Mesodermal cell (in vitro differentiated cells): ENCODE measurements around the gene TATDN2.
"Not testable (repeated sequence)": the region's sequence is repeated elsewhere in the genome, so short reads cannot be mapped to it uniquely, and the experiment has no call there.

Source experiments
- H3K27ac ChIP-seq: 2 replicates; pipeline ENCODE4 v1.7.0; 2013; ENCODE audit warnings: mild to moderate bottlenecking, low read depth, low read length, moderate library complexity; ENCODE audit not compliant: severe bottlenecking
- H3K36me3 ChIP-seq: 2 replicates; pipeline ENCODE4 v1.7.1; 2013; ENCODE audit warnings: mild to moderate bottlenecking, low read length, moderate library complexity; ENCODE audit not compliant: control insufficient read depth, insufficient read depth
- H3K4me1 ChIP-seq: one replicate; pipeline ENCODE4 v1.7.1; 2013; ENCODE audit warnings: mild to moderate bottlenecking, low read length; ENCODE audit not compliant: insufficient read depth, control insufficient read depth, poor library complexity, severe bottlenecking
- H3K4me3 ChIP-seq: 2 replicates; pipeline ENCODE4 v1.7.0; 2013; ENCODE audit warnings: low read length, control low read depth, mild to moderate bottlenecking; ENCODE audit not compliant: insufficient read depth, poor library complexity, severe bottlenecking; ENCODE audit errors: extremely low read depth
- H3K9me3 ChIP-seq: 2 replicates; pipeline ENCODE4 v1.7.1; 2013; ENCODE audit warnings: mild to moderate bottlenecking, low read length, moderate library complexity; ENCODE audit not compliant: control insufficient read depth
- WGBS, 2 experiments: methylation state at CpG; one replicate each; pipeline ENCODE4 v1.1.5; 2013; ENCODE audit warnings: missing lambda C conversion rate in 2 of 2; ENCODE audit not compliant: insufficient coverage in 2 of 2; 5-methylcytosine and 5-hydroxymethylcytosine counted together

Gene TATDN2

GRCh38 chr3:10253731-10254130 lies 5.5 kb downstream of the TATDN2 start:
- no peaks in the 10 kb centered on the region for H3K9me3 ChIP-seq
- no peaks in the 10 kb centered on the region for H3K4me1 ChIP-seq
- WGBS, 2 experiments = 94 to 100% methylated on average over 2 to 3 of the region's 3 CpGs

GRCh38 chr3:10255835-10256234 lies 7.6 kb downstream of the TATDN2 start:
- Histone ChIP-seq H3K36me3 (peaks cover 80% of the 10 kb centered on the region), H3K9me3 (no peaks in the 10 kb centered on the region), H3K4me1 (no peaks in the 10 kb centered on the region), H3K27ac (no peak overlapping the region), H3K4me3 (no peak overlapping the region)
- WGBS, 2 experiments = 86 to 90% methylated on average over 4 to 5 of the region's 7 CpGs

More at GRCh38 chr3:10253731-10254130, 5.5 kb downstream of the TATDN2 start:
- no peak overlapping the region for H3K4me3 ChIP-seq
- H3K27ac ChIP-seq = no peak overlapping the region
- H3K36me3 ChIP-seq = peaks cover 63% of the 10 kb centered on the region

- H3K9me3 ChIP-seq = no peaks in the 10 kb centered on the region
- H3K4me1 ChIP-seq = no peaks in the 10 kb centered on the region
- H3K36me3 ChIP-seq = peaks cover 70% of the 10 kb centered on the region
- no peak overlapping the region for H3K4me3 ChIP-seq
- WGBS, 2 experiments = 96 to 98% methylated on average over 7 of the region's 7 CpGs
- H3K27ac ChIP-seq = no peak overlapping the region
Measured at GRCh38 chr3:10259036-10259435, 10.8 kb downstream of the TATDN2 start.

GRCh38 chr3:10259798-10260197 lies 11.5 kb downstream of the TATDN2 start:
- Histone ChIP-seq H3K36me3 (peaks cover 63% of the 10 kb centered on the region), H3K4me3 (no peak overlapping the region), H3K27ac (no peak overlapping the region), H3K9me3 (no peaks in the 10 kb centered on the region), H3K4me1 (no peaks in the 10 kb centered on the region)
- WGBS, 2 experiments = 92 to 97% methylated on average over 3 to 4 of the region's 4 CpGs

- peaks cover 59% of the 10 kb centered on the region for H3K36me3 ChIP-seq
- 98% methylated on average over 6 of the region's 6 CpGs for WGBS, 2 experiments
- H3K9me3 ChIP-seq = no peaks in the 10 kb centered on the region
- H3K27ac ChIP-seq = no peak overlapping the region
- H3K4me3 ChIP-seq = no peak overlapping the region
- no peaks in the 10 kb centered on the region for H3K4me1 ChIP-seq
Measured at GRCh38 chr3:10260211-10260701, 12.0 kb downstream of the TATDN2 start.

- 97 to 100% methylated on average over 2 to 3 of the region's 4 CpGs for WGBS, 2 experiments
- Histone ChIP-seq H3K9me3 (no peaks in the 10 kb centered on the region), H3K4me1 (no peaks in the 10 kb centered on the region), H3K36me3 (peaks cover 58% of the 10 kb centered on the region), H3K4me3 (no peak overlapping the region), H3K27ac (no peak overlapping the region)
Measured at GRCh38 chr3:10262027-10262426, 13.8 kb downstream of the TATDN2 start.

GRCh38 chr3:10263646-10264363 lies 15.5 kb downstream of the TATDN2 start:
- peak overlapping the region; percentile 69 for H3K27ac ChIP-seq
- 75 to 77% methylated on average over 4 to 6 of the region's 12 CpGs for WGBS, 2 experiments
- no peaks in the 10 kb centered on the region for H3K4me1 ChIP-seq
- H3K9me3 ChIP-seq = no peaks in the 10 kb centered on the region
- peaks cover 52% of the 10 kb centered on the region for H3K36me3 ChIP-seq
- no peak overlapping the region for H3K4me3 ChIP-seq

- 100% methylated on average over 1 of the region's 2 CpGs for WGBS, 2 experiments
- Histone ChIP-seq H3K9me3 (no peaks in the 10 kb centered on the region), H3K36me3 (peaks cover 52% of the 10 kb centered on the region), H3K27ac (no peak overlapping the region), H3K4me1 (no peaks in the 10 kb centered on the region), H3K4me3 (no peak overlapping the region)
Measured at GRCh38 chr3:10265833-10266232, 17.6 kb downstream of the TATDN2 start.

- 94 to 100% methylated on average over 1 to 3 of the region's 7 CpGs for WGBS, 2 experiments
- H3K27ac ChIP-seq, H3K4me1 ChIP-seq, H3K9me3 ChIP-seq, H3K4me3 ChIP-seq: not testable (repeated sequence)
- H3K36me3 ChIP-seq = peaks cover 53% of the 10 kb centered on the region
Measured at GRCh38 chr3:10266936-10267335, 18.7 kb downstream of the TATDN2 start.

GRCh38 chr3:10268116-10268515 lies 19.9 kb downstream of the TATDN2 start:
- H3K27ac ChIP-seq = no peak overlapping the region
- H3K4me1 ChIP-seq = no peaks in the 10 kb centered on the region
- H3K9me3 ChIP-seq = no peaks in the 10 kb centered on the region
- no peak overlapping the region for H3K4me3 ChIP-seq
- peaks cover 55% of the 10 kb centered on the region for H3K36me3 ChIP-seq

- Histone ChIP-seq H3K4me1 (no peaks in the 10 kb centered on the region), H3K27ac (no peak overlapping the region), H3K36me3 (peaks cover 59% of the 10 kb centered on the region), H3K9me3 (no peaks in the 10 kb centered on the region), H3K4me3 (no peak overlapping the region)
- 90 to 100% methylated on average over 3 to 5 of the region's 5 CpGs for WGBS, 2 experiments
Measured at GRCh38 chr3:10268930-10269329, 20.7 kb downstream of the TATDN2 start.
